Endodermal cell (in vitro differentiated cells): ENCODE data around the gene PRKCE. TPM values are rescaled to one million over a fixed set of nuclear protein-coding genes. Genes with fewer than 3 reads are reported as not detected.

ENCODE experiments used
- DNase-seq: peaks from one replicate; pipeline ENCODE4 v3.0.0-alpha.2; 2017
- H3K27ac ChIP-seq: 2 replicates; pipeline ENCODE4 v1.5.1; 2013; ENCODE audit warnings: mild to moderate bottlenecking, low read depth, low read length, moderate library complexity
- H3K27me3 ChIP-seq: 2 replicates; pipeline ENCODE4 v1.6.1; 2013; ENCODE audit warnings: mild to moderate bottlenecking, low read length, moderate library complexity; ENCODE audit not compliant: insufficient read depth, control insufficient read depth, poor library complexity, severe bottlenecking
- H3K36me3 ChIP-seq: 2 replicates; pipeline ENCODE4 v1.7.0; 2013; ENCODE audit warnings: mild to moderate bottlenecking, low read length, moderate library complexity; ENCODE audit not compliant: control insufficient read depth, insufficient read depth
- H3K4me1 ChIP-seq: one replicate; pipeline ENCODE4 v1.7.0; 2013; ENCODE audit warnings: low read length; ENCODE audit not compliant: control insufficient read depth, insufficient read depth
- H3K4me3 ChIP-seq: 2 replicates; pipeline ENCODE4 v1.5.1; 2013; ENCODE audit warnings: mild to moderate bottlenecking, low read length, moderate library complexity
- H3K9ac ChIP-seq: 2 replicates; pipeline ENCODE4 v1.6.1; 2013; ENCODE audit warnings: mild to moderate bottlenecking, low read length, moderate library complexity; ENCODE audit not compliant: poor library complexity, severe bottlenecking; ENCODE audit errors: extremely low read depth
- H3K9me3 ChIP-seq: 2 replicates; pipeline ENCODE4 v1.6.1; 2013; ENCODE audit warnings: mild to moderate bottlenecking, low read length, moderate library complexity; ENCODE audit not compliant: control insufficient read depth
- H3K27ac Mint-ChIP-seq: 2 replicates; pipeline ENCODE4 v1.8.0; 2020; ENCODE audit warnings: mixed read lengths
- H3K27me3 Mint-ChIP-seq: 2 replicates; pipeline ENCODE4 v1.8.0; 2021; ENCODE audit warnings: mild to moderate bottlenecking, mixed read lengths; ENCODE audit not compliant: insufficient read depth
- H3K36me3 Mint-ChIP-seq: 2 replicates; pipeline ENCODE4 v1.8.0; 2020; ENCODE audit warnings: low read depth, mixed read lengths
- H3K4me1 Mint-ChIP-seq: 2 replicates; pipeline ENCODE4 v1.8.0; 2020; ENCODE audit warnings: mixed read lengths
- H3K4me3 Mint-ChIP-seq: 2 replicates; pipeline ENCODE4 v1.8.0; 2020; ENCODE audit warnings: mild to moderate bottlenecking, moderate library complexity, mixed read lengths
- H3K9me3 Mint-ChIP-seq: 2 replicates; pipeline ENCODE4 v1.8.0; 2020; ENCODE audit warnings: mild to moderate bottlenecking, mixed read lengths
- WGBS, 2 experiments: methylation state at CpG; one replicate each; pipeline versions ENCODE4 v1.1.5 to v1.1.7; 2013; ENCODE audit warnings: missing lambda C conversion rate in 2 of 2, mixed read lengths in 1 of 2; ENCODE audit not compliant: insufficient coverage in 1 of 2, insufficient read length in 1 of 2; 5-methylcytosine and 5-hydroxymethylcytosine counted together
- total RNA-seq, 2 donors: library from RNA; stranded (reverse); fragmentation: NEBNext Ultra II Directional in 1 of 2; extraction: Animal tissue kit (Norgen Biotek cat#: 25700) in 1 of 2; gene quantifications; 2 replicates in 1 of 2; 3 replicates in 1 of 2; pipeline ENCODE4 v1.2.1, GENCODE V29; 2021
- TF ChIP-seq, protein P1 (sequence below): fragments of 200-600 bp; sonication (generic); conservative IDR thresholded peaks from 2 replicates; pipeline ENCODE4 v1.5.0; 2021; ENCODE audit warnings: antibody characterized with exemption, mild to moderate bottlenecking

PRKCE gene
- total RNA-seq, 2 donors from 2014 or later, result 1.4 to 1.7 TPM

DNA sequence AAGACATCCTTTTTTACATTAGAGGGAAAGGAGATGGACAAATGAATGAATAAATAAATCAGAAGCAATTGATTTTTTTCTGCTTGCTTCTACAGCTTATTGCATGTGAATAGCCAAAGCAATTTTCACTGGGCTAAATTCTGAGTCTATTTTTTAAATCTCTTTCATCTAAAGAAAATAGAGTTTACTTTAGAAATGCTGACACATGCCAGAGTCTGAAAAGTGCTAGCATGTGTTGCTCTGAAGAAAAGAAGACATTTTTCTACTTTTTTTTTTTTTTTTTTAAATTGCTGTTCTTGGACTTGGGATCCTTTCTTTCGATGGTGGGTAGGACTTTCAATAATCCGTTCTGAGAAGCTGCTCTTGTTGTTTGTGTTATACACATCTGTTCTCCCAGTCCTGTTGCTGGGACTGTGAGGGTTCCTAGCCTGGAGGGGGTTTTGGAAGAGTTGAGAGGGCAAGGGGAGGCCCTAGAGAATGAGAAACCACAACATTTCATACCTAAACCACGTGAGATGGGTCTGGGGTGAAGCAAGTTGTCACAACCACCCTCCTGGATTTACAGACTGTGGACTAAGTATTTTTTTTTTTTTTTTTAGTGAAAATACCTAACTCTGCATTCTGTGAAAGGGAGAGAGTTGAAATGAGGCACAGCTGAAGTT lies 193.5 kb downstream of the PRKCE start:
- DNase-seq, result no peak
- WGBS, 2 experiments, result 79% methylated on average over 2 of the region's 3 CpGs; no CpG with 5 or more reads in 1 of the 2 experiments
- TF ChIP-seq, protein P1, sequence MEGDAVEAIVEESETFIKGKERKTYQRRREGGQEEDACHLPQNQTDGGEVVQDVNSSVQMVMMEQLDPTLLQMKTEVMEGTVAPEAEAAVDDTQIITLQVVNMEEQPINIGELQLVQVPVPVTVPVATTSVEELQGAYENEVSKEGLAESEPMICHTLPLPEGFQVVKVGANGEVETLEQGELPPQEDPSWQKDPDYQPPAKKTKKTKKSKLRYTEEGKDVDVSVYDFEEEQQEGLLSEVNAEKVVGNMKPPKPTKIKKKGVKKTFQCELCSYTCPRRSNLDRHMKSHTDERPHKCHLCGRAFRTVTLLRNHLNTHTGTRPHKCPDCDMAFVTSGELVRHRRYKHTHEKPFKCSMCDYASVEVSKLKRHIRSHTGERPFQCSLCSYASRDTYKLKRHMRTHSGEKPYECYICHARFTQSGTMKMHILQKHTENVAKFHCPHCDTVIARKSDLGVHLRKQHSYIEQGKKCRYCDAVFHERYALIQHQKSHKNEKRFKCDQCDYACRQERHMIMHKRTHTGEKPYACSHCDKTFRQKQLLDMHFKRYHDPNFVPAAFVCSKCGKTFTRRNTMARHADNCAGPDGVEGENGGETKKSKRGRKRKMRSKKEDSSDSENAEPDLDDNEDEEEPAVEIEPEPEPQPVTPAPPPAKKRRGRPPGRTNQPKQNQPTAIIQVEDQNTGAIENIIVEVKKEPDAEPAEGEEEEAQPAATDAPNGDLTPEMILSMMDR, result no peak
- Mint-ChIP-seq H3K27ac (no peak overlapping the region), H3K36me3 (no peaks in the 10 kb centered on the region), H3K4me3 (no peak overlapping the region), H3K27me3 (peaks cover 14% of the 10 kb centered on the region), H3K4me1 (peaks cover 21% of the 10 kb centered on the region), H3K9me3 (peaks cover 4% of the 10 kb centered on the region)
- Histone ChIP-seq H3K36me3 (no peaks in the 10 kb centered on the region), H3K4me3 (no peak overlapping the region), H3K4me1 (no peaks in the 10 kb centered on the region), H3K27me3 (no peaks in the 10 kb centered on the region), H3K9ac (no peak overlapping the region), H3K27ac (no peak overlapping the region), H3K9me3 (no peaks in the 10 kb centered on the region)

DNA sequence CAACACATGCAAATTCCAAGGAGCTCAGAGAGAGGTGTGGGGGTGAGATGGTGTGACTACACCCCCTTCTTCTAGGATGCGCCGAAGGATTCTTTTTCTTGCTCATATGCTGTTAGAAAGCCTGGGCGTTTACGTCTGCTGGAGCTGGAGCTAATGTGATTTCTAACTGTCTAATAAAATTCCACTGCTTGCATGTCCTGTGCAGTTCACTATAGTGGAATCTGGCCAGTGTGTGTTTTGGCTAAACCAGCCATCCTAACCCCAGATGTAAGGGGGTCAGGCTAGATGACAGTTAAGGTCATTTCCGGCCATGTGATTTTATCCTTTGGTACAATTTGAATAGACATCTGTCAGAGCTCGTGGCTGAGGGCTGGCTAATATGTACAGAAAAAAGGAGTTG lies 194.1 kb downstream of the PRKCE start:
- H3K27ac ChIP-seq, result no peak overlapping the region
- TF ChIP-seq, protein P1, result no peak
- H3K27me3 ChIP-seq, result no peaks in the 10 kb centered on the region
- Mint-ChIP-seq H3K9me3 (peaks cover 4% of the 10 kb centered on the region), H3K27ac (no peak overlapping the region), H3K4me3 (no peak overlapping the region), H3K36me3 (no peaks in the 10 kb centered on the region), H3K27me3 (peaks cover 16% of the 10 kb centered on the region), H3K4me1 (peaks cover 21% of the 10 kb centered on the region)
- H3K9me3 ChIP-seq, result no peaks in the 10 kb centered on the region
- no peak overlapping the region for H3K4me3 ChIP-seq
- no peak for DNase-seq
- no peaks in the 10 kb centered on the region for H3K36me3 ChIP-seq
- no peaks in the 10 kb centered on the region for H3K4me1 ChIP-seq
- WGBS, 2 experiments, result 92% methylated on average over 6 of the region's 6 CpGs; no CpG with 5 or more reads in 1 of the 2 experiments
- H3K9ac ChIP-seq, result no peak overlapping the region

DNA sequence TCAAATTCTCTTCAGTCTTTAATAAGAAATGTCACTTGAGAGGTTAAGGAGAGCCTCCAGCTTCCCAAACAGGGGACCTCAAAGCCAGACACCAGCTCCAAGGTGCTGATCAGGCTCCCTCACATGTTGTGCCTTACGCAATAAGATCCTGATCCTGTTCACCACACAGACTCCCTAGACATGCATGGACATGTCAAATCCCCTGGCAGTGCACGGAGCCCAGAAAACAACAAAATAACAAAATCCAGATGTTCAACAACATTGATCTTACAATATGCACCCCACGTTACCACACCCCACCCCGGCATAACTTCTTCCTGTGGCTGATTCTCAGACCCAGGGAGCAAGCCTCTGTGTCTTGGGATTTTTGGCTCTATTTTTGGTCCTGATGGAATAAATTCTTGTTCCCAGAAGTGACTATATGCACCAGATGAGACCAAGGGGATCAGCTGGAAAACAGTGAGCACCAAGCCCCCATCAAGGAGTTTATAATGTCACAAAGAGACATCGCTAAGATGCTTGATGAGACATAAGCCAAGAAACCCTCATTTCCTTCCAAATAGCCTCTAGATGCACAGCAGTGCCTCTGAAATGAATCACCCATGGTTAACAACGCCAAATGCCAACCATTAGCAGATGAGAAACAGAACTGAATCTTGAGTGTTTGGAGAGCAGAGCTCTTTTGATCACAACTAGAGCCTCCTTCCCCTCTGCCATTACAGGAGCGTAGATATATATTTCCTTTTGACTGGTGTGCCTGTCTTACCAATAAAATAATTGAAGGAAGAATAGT lies 198.2 kb downstream of the PRKCE start:
- H3K27me3 ChIP-seq, result peaks cover 2% of the 10 kb centered on the region
- WGBS, 2 experiments, result 90 to 94% methylated on average over 3 to 7 of the region's 7 CpGs
- Mint-ChIP-seq H3K4me3 (no peak overlapping the region), H3K9me3 (peaks cover 4% of the 10 kb centered on the region), H3K36me3 (no peaks in the 10 kb centered on the region), H3K4me1 (no peaks in the 10 kb centered on the region), H3K27ac (no peak overlapping the region), H3K27me3 (peaks cover 16% of the 10 kb centered on the region)
- no peak overlapping the region for H3K27ac ChIP-seq
- H3K36me3 ChIP-seq, result no peaks in the 10 kb centered on the region
- no peak overlapping the region for H3K9ac ChIP-seq
- H3K9me3 ChIP-seq, result no peaks in the 10 kb centered on the region
- DNase-seq, result no peak
- no peaks in the 10 kb centered on the region for H3K4me1 ChIP-seq
- TF ChIP-seq, protein P1, result no peak
- no peak overlapping the region for H3K4me3 ChIP-seq
